SK-N-SH treated with all-trans-retinoic acid at 6 μM for 48 hours (cell line): ENCODE data around the gene MTA1.

ENCODE experiments used
- ARNTL ChIP-seq: fragments of 450-650 bp; formaldehyde crosslinking; IDR thresholded peaks from 2 replicates; pipeline ENCODE4 v1.5.0; 2020; ENCODE audit warnings: low read depth, mild to moderate bottlenecking, moderate library complexity, borderline replicate concordance
- CREB5 ChIP-seq: fragments of 250-450 bp; sonication (Bioruptor Pico); IDR thresholded peaks from 2 replicates; pipeline ENCODE4 v1.5.1; 2020; ENCODE audit warnings: low read depth, mild to moderate bottlenecking, moderate library complexity
- CSDC2 ChIP-seq: fragments of 250-450 bp; sonication (Bioruptor Pico); IDR thresholded peaks from 2 replicates; pipeline ENCODE4 v1.5.0; 2020; ENCODE audit warnings: mild to moderate bottlenecking, moderate library complexity
- PATZ1 ChIP-seq: fragments of 250-450 bp; sonication (Bioruptor Pico); IDR thresholded peaks from 2 replicates; pipeline ENCODE4 v1.8.0; 2020; ENCODE audit warnings: mild to moderate bottlenecking, moderate library complexity, borderline replicate concordance
- POU6F1 ChIP-seq: fragments of 250-450 bp; sonication (Bioruptor Pico); IDR thresholded peaks from 2 replicates; pipeline ENCODE4 v1.8.0; 2021; ENCODE audit warnings: low read depth, mild to moderate bottlenecking, moderate library complexity, borderline replicate concordance
- PPARA ChIP-seq: fragments of 250-450 bp; sonication (Bioruptor Pico); IDR thresholded peaks from 2 replicates; pipeline ENCODE4 v1.5.0; 2020; ENCODE audit warnings: mild to moderate bottlenecking, borderline replicate concordance
- RARB ChIP-seq: fragments of 250-450 bp; sonication (Bioruptor Pico); IDR thresholded peaks from 2 replicates; pipeline ENCODE4 v1.8.0; 2021; ENCODE audit warnings: mild to moderate bottlenecking, moderate library complexity
- SNAI2 ChIP-seq: fragments of 250-450 bp; sonication (Bioruptor Pico); IDR thresholded peaks from 2 replicates; pipeline ENCODE4 v1.5.0; 2020; ENCODE audit warnings: mild to moderate bottlenecking, moderate library complexity
- TSHZ2 ChIP-seq: fragments of 250-450 bp; sonication (Bioruptor Pico); IDR thresholded peaks from 2 replicates; pipeline ENCODE4 v1.5.0; 2020; ENCODE audit warnings: mild to moderate bottlenecking, moderate library complexity
- ZC3H10 ChIP-seq: fragments of 250-450 bp; sonication (Bioruptor Pico); IDR thresholded peaks from 2 replicates; pipeline ENCODE4 v1.5.1; 2021; ENCODE audit warnings: mild to moderate bottlenecking, moderate library complexity
- ZFP3 ChIP-seq: fragments of 250-450 bp; sonication (Bioruptor Pico); IDR thresholded peaks from 2 replicates; pipeline ENCODE4 v1.5.0; 2020; ENCODE audit warnings: mild to moderate bottlenecking, moderate library complexity
- ZNF70 ChIP-seq: fragments of 450-650 bp; formaldehyde crosslinking; IDR thresholded peaks from 2 replicates; pipeline ENCODE4 v1.5.0; 2020; ENCODE audit warnings: mild to moderate bottlenecking, moderate library complexity
- ZNF8 ChIP-seq: fragments of 450-650 bp; formaldehyde crosslinking; IDR thresholded peaks from 2 replicates; pipeline ENCODE4 v1.5.0; 2020; ENCODE audit warnings: mild to moderate bottlenecking, moderate library complexity

GRCh38 chr14:105465209-105466031, 45.8 kb downstream of the MTA1 start:
- no peak for TF ChIP-seq ZNF70
- TF ChIP-seq CREB5 (CRISPR knock-in tag): no peak
- TF ChIP-seq ZNF8: no peak
- TF ChIP-seq RARB (CRISPR knock-in tag): no peak
- TF ChIP-seq CSDC2 (CRISPR knock-in tag): no peak
- no peak for TF ChIP-seq ZFP3 (CRISPR knock-in tag)
- TF ChIP-seq TSHZ2 (CRISPR knock-in tag): no peak
- TF ChIP-seq SNAI2 (CRISPR knock-in tag): no peak
- TF ChIP-seq ZC3H10 (CRISPR knock-in tag): no peak
- no peak for TF ChIP-seq PPARA (CRISPR knock-in tag)
- TF ChIP-seq POU6F1 (CRISPR knock-in tag): no peak
- TF ChIP-seq ARNTL (CRISPR knock-in tag): no peak
- no peak for TF ChIP-seq PATZ1 (CRISPR knock-in tag)
